ENCODE results near the gene GRAMD2A.

- no peak for TF ChIP-seq ZNF274 (IDR thresholded peaks at IDR 0.05; ENCODE audit: low read depth, low read length)
- TF ChIP-seq YY1 (IDR thresholded peaks at IDR 0.05; ENCODE audit: insufficient read depth, insufficient read length) = no peak
These were observed 50.7 kb downstream of the GRAMD2A start for GRCh38 chr15:72146934-72147333.

Measured in NT2/D1 (cell line).